ENCODE results near the gene SMYD3.

GRCh38 chr1:245960171-245960570 lies 546.9 kb downstream of the SMYD3 start:
- no peak for TF ChIP-seq YY1 (IDR thresholded peaks at IDR 0.05; ENCODE audit: insufficient read depth, insufficient read length)
- TF ChIP-seq ZNF274 (IDR thresholded peaks at IDR 0.05; ENCODE audit: low read depth, low read length) = no peak
